ENCODE data around the gene TNFAIP6. TPM values are rescaled to one million over a fixed set of nuclear protein-coding genes. Genes with fewer than 3 reads are reported as not detected.
"Not testable (repeated sequence)": the region's sequence is repeated elsewhere in the genome, so short reads cannot be mapped to it uniquely, and the experiment has no call there.

The TNFAIP6 gene
- total RNA-seq, 1 experiment from 2014 or later, result not detected

DNA sequence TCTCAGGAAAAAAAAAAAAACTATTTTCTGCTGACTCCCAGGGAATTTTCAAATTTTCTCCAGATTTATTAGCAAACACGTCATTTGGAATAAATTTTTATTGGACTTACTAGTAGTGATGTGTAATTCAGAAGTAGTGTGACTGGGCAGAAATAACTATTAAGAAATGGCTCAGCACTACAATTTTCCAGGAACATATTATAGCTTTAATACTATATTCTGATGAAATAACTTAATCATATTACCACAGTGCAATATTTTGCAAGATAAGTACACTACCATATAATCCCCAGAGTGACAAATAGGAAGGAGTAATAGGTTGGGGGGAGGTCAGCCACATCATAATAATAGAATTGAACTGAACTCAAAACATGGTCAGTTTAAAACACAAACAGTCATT, 19.7 kb upstream of the TNFAIP6 start:
- Histone ChIP-seq H3K36me3 (ENCODE audit: control insufficient read depth, insufficient read depth, low read length) (no peaks in the 10 kb centered on the region), H3K4me1 (no peaks in the 10 kb centered on the region), H3K4me3 (ENCODE audit: low read depth, low read length) (no peak overlapping the region), H3K27me3 (replicated peaks; ENCODE audit: control insufficient read depth, insufficient read depth, low read length) (no peaks in the 10 kb centered on the region; the same call in 1 of the 2 replicates), H3K9me3 (no peaks in the 10 kb centered on the region)
- DNase-seq, result no peak
- Mint-ChIP-seq H3K27ac (ENCODE audit: unreplicated experiment) (no peak overlapping the region), H3K9me3 (ENCODE audit: unreplicated experiment) (no peaks in the 10 kb centered on the region), H3K4me3 (ENCODE audit: unreplicated experiment) (no peak overlapping the region), H3K4me1 (ENCODE audit: low read depth, unreplicated experiment) (no peaks in the 10 kb centered on the region), H3K36me3 (ENCODE audit: insufficient read depth, unreplicated experiment) (no peaks in the 10 kb centered on the region), H3K27me3 (ENCODE audit: insufficient read depth, unreplicated experiment) (peaks cover 6% of the 10 kb centered on the region)
- ChIA-PET POLR2A (no interaction called here), CTCF (no interaction called here)
- intact Hi-C loops (cut with micrococcal nuclease; ENCODE audit: unreplicated experiment), result no loop called here
- no TSS peak for BruUV-seq (replicated peaks)
- TF ChIP-seq, protein P1, sequence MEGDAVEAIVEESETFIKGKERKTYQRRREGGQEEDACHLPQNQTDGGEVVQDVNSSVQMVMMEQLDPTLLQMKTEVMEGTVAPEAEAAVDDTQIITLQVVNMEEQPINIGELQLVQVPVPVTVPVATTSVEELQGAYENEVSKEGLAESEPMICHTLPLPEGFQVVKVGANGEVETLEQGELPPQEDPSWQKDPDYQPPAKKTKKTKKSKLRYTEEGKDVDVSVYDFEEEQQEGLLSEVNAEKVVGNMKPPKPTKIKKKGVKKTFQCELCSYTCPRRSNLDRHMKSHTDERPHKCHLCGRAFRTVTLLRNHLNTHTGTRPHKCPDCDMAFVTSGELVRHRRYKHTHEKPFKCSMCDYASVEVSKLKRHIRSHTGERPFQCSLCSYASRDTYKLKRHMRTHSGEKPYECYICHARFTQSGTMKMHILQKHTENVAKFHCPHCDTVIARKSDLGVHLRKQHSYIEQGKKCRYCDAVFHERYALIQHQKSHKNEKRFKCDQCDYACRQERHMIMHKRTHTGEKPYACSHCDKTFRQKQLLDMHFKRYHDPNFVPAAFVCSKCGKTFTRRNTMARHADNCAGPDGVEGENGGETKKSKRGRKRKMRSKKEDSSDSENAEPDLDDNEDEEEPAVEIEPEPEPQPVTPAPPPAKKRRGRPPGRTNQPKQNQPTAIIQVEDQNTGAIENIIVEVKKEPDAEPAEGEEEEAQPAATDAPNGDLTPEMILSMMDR (IDR thresholded peaks at IDR 0.05; ENCODE audit: insufficient read depth in 1 of 2, low read depth in 1 of 2, low read length in 1 of 2, severe bottlenecking in 1 of 2, unreplicated experiment in 1 of 2), result no peak

DNA sequence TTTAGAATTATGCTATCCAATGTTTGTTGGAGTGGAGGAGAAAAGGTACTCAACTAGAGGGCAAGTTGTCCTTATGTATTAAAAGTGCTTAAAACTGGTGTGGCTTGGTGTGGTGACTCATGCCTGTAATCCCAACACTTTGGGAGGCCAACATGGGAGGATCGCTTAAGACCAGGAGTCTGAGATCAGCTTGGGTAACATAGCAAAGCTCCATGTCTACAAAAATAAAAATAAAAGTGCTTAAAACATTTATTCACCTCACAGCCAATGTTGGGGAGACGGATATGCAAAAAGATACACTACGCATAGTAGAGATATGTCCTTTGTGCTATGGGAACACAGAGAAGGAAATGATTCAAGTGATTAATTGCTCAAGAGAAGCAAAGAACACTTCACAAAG, 19.3 kb upstream of the TNFAIP6 start:
- intact Hi-C loops (cut with micrococcal nuclease; ENCODE audit: unreplicated experiment), result no loop called here
- no peaks in the 10 kb centered on the region for H3K4me1 Mint-ChIP-seq (ENCODE audit: low read depth, unreplicated experiment)
- ChIA-PET CTCF (no interaction called here), POLR2A (no interaction called here)
- H3K9me3 ChIP-seq, result no peaks in the 10 kb centered on the region
- no peak overlapping the region for H3K4me3 Mint-ChIP-seq (ENCODE audit: unreplicated experiment)
- H3K4me1 ChIP-seq, result no peaks in the 10 kb centered on the region
- BruUV-seq (replicated peaks), result no TSS peak
- no peaks in the 10 kb centered on the region for H3K9me3 Mint-ChIP-seq (ENCODE audit: unreplicated experiment)
- no peak for DNase-seq
- no peaks in the 10 kb centered on the region for H3K36me3 ChIP-seq (ENCODE audit: control insufficient read depth, insufficient read depth, low read length)
- TF ChIP-seq, protein P1 (IDR thresholded peaks at IDR 0.05; ENCODE audit: insufficient read depth in 1 of 2, low read depth in 1 of 2, low read length in 1 of 2, severe bottlenecking in 1 of 2, unreplicated experiment in 1 of 2), result no peak
- H3K36me3 Mint-ChIP-seq (ENCODE audit: insufficient read depth, unreplicated experiment), result no peaks in the 10 kb centered on the region
- H3K27me3 ChIP-seq (replicated peaks; ENCODE audit: control insufficient read depth, insufficient read depth, low read length), result no peaks in the 10 kb centered on the region; the same call in 1 of the 2 replicates
- H3K27me3 Mint-ChIP-seq (ENCODE audit: insufficient read depth, unreplicated experiment), result peaks cover 6% of the 10 kb centered on the region
- H3K4me3 ChIP-seq (ENCODE audit: low read depth, low read length), result no peak overlapping the region
- no peak overlapping the region for H3K27ac Mint-ChIP-seq (ENCODE audit: unreplicated experiment)

DNA sequence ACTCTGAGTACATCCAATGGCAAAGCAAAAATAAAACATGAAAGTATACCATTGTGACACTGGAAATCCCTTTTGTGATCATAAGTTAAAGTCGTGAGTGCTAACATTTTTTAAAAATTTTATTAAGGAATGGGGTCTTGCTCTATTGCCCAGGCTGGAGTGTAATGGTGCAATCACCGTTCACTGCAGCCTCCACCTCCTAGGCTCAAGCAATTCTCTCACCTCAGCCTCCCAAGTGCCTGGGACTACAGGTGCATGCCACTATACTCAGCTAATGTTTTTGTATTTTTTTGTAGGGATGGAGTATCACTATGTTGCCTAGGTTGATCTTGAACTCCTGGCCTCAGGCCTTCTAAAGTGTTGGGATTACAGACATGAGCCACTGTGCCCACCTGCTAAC, 14.3 kb upstream of the TNFAIP6 start:
- Mint-ChIP-seq H3K9me3 (ENCODE audit: unreplicated experiment) (no peaks in the 10 kb centered on the region), H3K27me3 (ENCODE audit: insufficient read depth, unreplicated experiment) (no peaks in the 10 kb centered on the region), H3K27ac (ENCODE audit: unreplicated experiment) (no peak overlapping the region), H3K4me3 (ENCODE audit: unreplicated experiment) (no peak overlapping the region), H3K36me3 (ENCODE audit: insufficient read depth, unreplicated experiment) (no peaks in the 10 kb centered on the region), H3K4me1 (ENCODE audit: low read depth, unreplicated experiment) (peaks cover 6% of the 10 kb centered on the region)
- no peaks in the 10 kb centered on the region for H3K9me3 ChIP-seq
- H3K36me3 ChIP-seq (ENCODE audit: control insufficient read depth, insufficient read depth, low read length), result no peaks in the 10 kb centered on the region
- intact Hi-C loops (cut with micrococcal nuclease; ENCODE audit: unreplicated experiment), result no loop called here
- no peak for DNase-seq
- BruUV-seq (replicated peaks), result no TSS peak
- peaks cover 4% of the 10 kb centered on the region; the same call in 1 of the 2 replicates for H3K4me1 ChIP-seq
- TF ChIP-seq, protein P1 (IDR thresholded peaks at IDR 0.05; ENCODE audit: insufficient read depth in 1 of 2, low read depth in 1 of 2, low read length in 1 of 2, severe bottlenecking in 1 of 2, unreplicated experiment in 1 of 2), result no peak
- H3K4me3 ChIP-seq (ENCODE audit: low read depth, low read length), result no peak overlapping the region
- CTCF ChIA-PET, result no interaction called here
- H3K27me3 ChIP-seq (replicated peaks; ENCODE audit: control insufficient read depth, insufficient read depth, low read length), result no peaks in the 10 kb centered on the region
- POLR2A ChIA-PET, result no interaction called here

DNA sequence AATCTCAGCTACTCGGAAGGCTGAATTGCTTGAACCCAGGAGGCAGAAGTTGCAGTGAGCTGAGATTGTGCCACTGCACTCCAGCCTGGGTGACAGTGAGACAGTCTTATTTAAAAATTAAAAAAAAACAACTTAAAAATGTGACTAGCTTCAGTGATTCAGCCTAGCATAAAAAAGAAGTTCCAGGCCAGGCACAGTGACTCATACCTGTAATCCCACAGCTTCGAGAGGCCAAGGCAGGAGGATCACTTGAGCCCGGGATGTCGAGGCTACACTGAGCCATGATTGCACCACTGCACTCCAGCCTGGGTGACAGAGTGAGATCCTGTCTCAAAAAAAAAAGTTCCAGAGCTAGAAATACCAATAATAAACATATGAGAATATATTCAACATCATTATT, 13.2 kb upstream of the TNFAIP6 start:
- CTCF ChIA-PET; H3K27me3 ChIP-seq (replicated peaks; ENCODE audit: control insufficient read depth, insufficient read depth, low read length); H3K4me1 Mint-ChIP-seq (ENCODE audit: low read depth, unreplicated experiment); H3K27ac Mint-ChIP-seq (ENCODE audit: unreplicated experiment); H3K36me3 Mint-ChIP-seq (ENCODE audit: insufficient read depth, unreplicated experiment); POLR2A ChIA-PET; H3K9me3 ChIP-seq; intact Hi-C loops (cut with micrococcal nuclease; ENCODE audit: unreplicated experiment); H3K27me3 Mint-ChIP-seq (ENCODE audit: insufficient read depth, unreplicated experiment); H3K4me1 ChIP-seq; H3K36me3 ChIP-seq (ENCODE audit: control insufficient read depth, insufficient read depth, low read length); H3K4me3 ChIP-seq (ENCODE audit: low read depth, low read length); H3K9me3 Mint-ChIP-seq (ENCODE audit: unreplicated experiment); DNase-seq; BruUV-seq (replicated peaks); H3K4me3 Mint-ChIP-seq (ENCODE audit: unreplicated experiment): not testable (repeated sequence)

Measured in Caco-2 (cell line).